Measurements from ENCODE around the gene RPS17. TPM values are rescaled to one million over a fixed set of nuclear protein-coding genes. Genes with fewer than 3 reads are reported as not detected.
"Not testable (repeated sequence)": the region's sequence is repeated elsewhere in the genome, so short reads cannot be mapped to it uniquely, and the experiment has no call there.

The RPS17 gene
- total RNA-seq, 1 donor from 2014 or later = 3,589 TPM

- H3K27me3 ChIP-seq; H3K27me3 Mint-ChIP-seq (ENCODE audit: insufficient read depth, low read depth); H3K36me3 ChIP-seq; H3K4me3 Mint-ChIP-seq; H3K4me1 ChIP-seq; H3K4me2 ChIP-seq; H3K79me2 ChIP-seq (ENCODE audit: low read depth); H3K9ac ChIP-seq; H4K20me1 ChIP-seq (ENCODE audit: low read depth); H3K36me3 Mint-ChIP-seq; H3K27ac Mint-ChIP-seq; H3K27ac ChIP-seq; H3K4me3 ChIP-seq; H2AFZ ChIP-seq (replicated peaks); H3K9me3 ChIP-seq (ENCODE audit: low read depth); H3K9me3 Mint-ChIP-seq; H3K4me1 Mint-ChIP-seq; H3F3A ChIP-seq (ENCODE audit: low read depth): not testable (repeated sequence)
- TF ChIP-seq, protein P1, sequence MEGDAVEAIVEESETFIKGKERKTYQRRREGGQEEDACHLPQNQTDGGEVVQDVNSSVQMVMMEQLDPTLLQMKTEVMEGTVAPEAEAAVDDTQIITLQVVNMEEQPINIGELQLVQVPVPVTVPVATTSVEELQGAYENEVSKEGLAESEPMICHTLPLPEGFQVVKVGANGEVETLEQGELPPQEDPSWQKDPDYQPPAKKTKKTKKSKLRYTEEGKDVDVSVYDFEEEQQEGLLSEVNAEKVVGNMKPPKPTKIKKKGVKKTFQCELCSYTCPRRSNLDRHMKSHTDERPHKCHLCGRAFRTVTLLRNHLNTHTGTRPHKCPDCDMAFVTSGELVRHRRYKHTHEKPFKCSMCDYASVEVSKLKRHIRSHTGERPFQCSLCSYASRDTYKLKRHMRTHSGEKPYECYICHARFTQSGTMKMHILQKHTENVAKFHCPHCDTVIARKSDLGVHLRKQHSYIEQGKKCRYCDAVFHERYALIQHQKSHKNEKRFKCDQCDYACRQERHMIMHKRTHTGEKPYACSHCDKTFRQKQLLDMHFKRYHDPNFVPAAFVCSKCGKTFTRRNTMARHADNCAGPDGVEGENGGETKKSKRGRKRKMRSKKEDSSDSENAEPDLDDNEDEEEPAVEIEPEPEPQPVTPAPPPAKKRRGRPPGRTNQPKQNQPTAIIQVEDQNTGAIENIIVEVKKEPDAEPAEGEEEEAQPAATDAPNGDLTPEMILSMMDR (IDR thresholded peaks at IDR 0.05) = peak; percentile 9
- DNase-seq (ENCODE audit: low spot score) = peak; percentile 0
Measured at GRCh38 chr15:82488250-82488649, 52.0 kb downstream of the RPS17 start.

DNA sequence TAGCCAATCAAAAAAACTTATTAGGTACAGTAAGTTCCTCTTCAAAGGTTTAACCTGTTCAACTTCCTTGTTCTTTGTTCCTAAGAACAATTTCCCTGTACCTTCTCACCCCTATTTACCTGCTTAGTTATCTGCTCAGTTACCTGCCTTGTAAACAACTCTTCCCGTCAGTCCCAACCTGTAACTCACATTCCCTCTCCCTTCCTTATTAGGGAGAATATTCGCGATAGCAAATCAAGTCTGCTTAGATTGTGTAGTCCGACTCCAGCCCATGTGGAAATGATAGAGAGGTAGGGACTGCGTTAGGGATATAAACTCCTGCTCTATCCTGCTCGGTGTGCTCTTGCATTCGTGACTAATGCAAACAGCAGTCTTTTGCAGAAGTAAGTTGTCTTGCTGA lies 53.2 kb downstream of the RPS17 start:
- not testable (repeated sequence) for H3F3A ChIP-seq (ENCODE audit: low read depth); H3K4me3 Mint-ChIP-seq; H3K4me1 ChIP-seq; H3K36me3 Mint-ChIP-seq; H3K9ac ChIP-seq; H3K36me3 ChIP-seq; DNase-seq (ENCODE audit: low spot score); H3K27ac Mint-ChIP-seq; H3K79me2 ChIP-seq (ENCODE audit: low read depth); H3K4me1 Mint-ChIP-seq; H3K9me3 ChIP-seq (ENCODE audit: low read depth); H3K27ac ChIP-seq; H4K20me1 ChIP-seq (ENCODE audit: low read depth); H3K4me2 ChIP-seq; H3K27me3 Mint-ChIP-seq (ENCODE audit: insufficient read depth, low read depth); H3K4me3 ChIP-seq; H3K9me3 Mint-ChIP-seq; H2AFZ ChIP-seq (replicated peaks); H3K27me3 ChIP-seq

Other genes with a start within 250 kb of the RPS17 start
- 1.3 and 2.2 TPM in 2 replicates for gene GOLGA6L10, start 191.0 kb downstream of the RPS17 start, total RNA-seq (ENCODE audit: low replicate concordance)
- 12.1 and 13.0 TPM in 2 replicates for gene GOLGA6L9, start 110.6 kb downstream of the RPS17 start, total RNA-seq (ENCODE audit: low replicate concordance)
- gene CPEB1, start 106.9 kb upstream of the RPS17 start, total RNA-seq (ENCODE audit: low replicate concordance) = 2.1 and 5.8 TPM in 2 replicates
- 0.97 and 1.7 TPM in 2 replicates for gene AP3B2, start 169.4 kb upstream of the RPS17 start, total RNA-seq (ENCODE audit: low replicate concordance)